HL-60 (cell line): Measurements from ENCODE around the gene PRKAG1.

Experiments
- DNase-seq, 2 experiments: peaks; one replicate each; pipeline ENCODE4 v3.0.0-alpha.2; 2010 to 2020; ENCODE audit warnings: low read depth in 1 of 2, low spot score in 1 of 2
- H3K27ac ChIP-seq: fragments of 250-450 bp; sonication (Bioruptor Pico); replicated peaks from 2 replicates; pipeline ENCODE4 v1.5.1; 2020; ENCODE audit warnings: mild to moderate bottlenecking, moderate library complexity
- H3K27me3 ChIP-seq: fragments of 250-450 bp; sonication (Bioruptor Pico); 2 replicates; pipeline ENCODE4 v1.5.1; 2021; ENCODE audit warnings: mild to moderate bottlenecking, moderate library complexity; ENCODE audit not compliant: insufficient read depth, poor library complexity, severe bottlenecking
- H3K4me3 ChIP-seq: replicated peaks from 2 replicates; pipeline ENCODE4 v1.5.1; 2011; ENCODE audit warnings: mild to moderate bottlenecking, control low read depth, low read length; ENCODE audit not compliant: insufficient read depth
- GABPA ChIP-seq: IDR thresholded peaks from 2 replicates; pipeline ENCODE4 v1.6.1; 2012; ENCODE audit warnings: low read depth
- POLR2AphosphoS5 ChIP-seq: IDR thresholded peaks from 2 replicates; pipeline ENCODE4 v1.6.1; 2012; ENCODE audit warnings: low read depth
- REST ChIP-seq: IDR thresholded peaks from 2 replicates; pipeline ENCODE4 v1.6.1; 2012; ENCODE audit warnings: low read depth; ENCODE audit not compliant: insufficient replicate concordance
- SPI1 ChIP-seq: IDR thresholded peaks from 2 replicates; pipeline ENCODE4 v1.6.1; 2012; ENCODE audit warnings: low read depth, mild to moderate bottlenecking, borderline replicate concordance
- TF ChIP-seq, protein P1 (sequence below): IDR thresholded peaks from one replicate; pipeline ENCODE4 v1.5.1; 2011; ENCODE audit warnings: low read length, control low read depth, inconsistent platforms; ENCODE audit not compliant: insufficient read depth

PRKAG1 gene

DNA sequence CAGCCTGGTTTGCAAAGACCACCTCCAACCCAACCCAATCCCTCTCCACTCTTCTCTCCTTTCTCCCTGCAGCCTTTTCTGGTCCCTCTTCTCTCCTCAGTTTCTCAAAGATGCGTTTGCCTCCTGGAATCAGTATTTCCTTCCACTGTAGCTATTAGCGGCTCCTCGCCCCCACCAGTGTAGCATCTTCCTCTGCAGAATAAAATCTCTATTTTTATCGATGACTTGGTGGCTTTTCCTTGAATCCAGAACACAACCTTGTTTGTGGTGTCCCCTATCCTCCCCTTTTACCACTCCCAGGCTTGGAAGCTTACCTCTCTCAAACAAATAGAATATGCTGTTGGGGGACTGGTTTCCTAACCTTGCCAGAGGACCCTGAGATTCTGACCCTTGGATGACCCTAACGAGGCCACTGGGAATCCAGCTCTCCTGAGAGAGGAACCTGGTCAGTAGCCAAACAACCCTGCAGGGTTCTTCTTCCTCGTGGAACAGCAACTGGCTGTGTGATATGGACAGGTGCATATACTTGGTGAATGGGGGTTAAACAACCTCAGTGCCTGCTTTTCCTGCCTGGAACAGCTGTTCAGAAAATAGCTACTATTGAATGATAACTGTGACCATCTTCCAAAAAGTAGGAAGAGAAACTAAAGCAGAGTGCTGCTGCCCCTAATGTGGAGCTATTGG, 36.0 kb downstream of the PRKAG1 start:
- TF ChIP-seq SPI1, result no peak
- TF ChIP-seq, protein P1, sequence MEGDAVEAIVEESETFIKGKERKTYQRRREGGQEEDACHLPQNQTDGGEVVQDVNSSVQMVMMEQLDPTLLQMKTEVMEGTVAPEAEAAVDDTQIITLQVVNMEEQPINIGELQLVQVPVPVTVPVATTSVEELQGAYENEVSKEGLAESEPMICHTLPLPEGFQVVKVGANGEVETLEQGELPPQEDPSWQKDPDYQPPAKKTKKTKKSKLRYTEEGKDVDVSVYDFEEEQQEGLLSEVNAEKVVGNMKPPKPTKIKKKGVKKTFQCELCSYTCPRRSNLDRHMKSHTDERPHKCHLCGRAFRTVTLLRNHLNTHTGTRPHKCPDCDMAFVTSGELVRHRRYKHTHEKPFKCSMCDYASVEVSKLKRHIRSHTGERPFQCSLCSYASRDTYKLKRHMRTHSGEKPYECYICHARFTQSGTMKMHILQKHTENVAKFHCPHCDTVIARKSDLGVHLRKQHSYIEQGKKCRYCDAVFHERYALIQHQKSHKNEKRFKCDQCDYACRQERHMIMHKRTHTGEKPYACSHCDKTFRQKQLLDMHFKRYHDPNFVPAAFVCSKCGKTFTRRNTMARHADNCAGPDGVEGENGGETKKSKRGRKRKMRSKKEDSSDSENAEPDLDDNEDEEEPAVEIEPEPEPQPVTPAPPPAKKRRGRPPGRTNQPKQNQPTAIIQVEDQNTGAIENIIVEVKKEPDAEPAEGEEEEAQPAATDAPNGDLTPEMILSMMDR, result no peak
- no peak for TF ChIP-seq GABPA
- TF ChIP-seq POLR2AphosphoS5, result no peak
- peaks cover 62% of the 10 kb centered on the region for H3K27me3 ChIP-seq
- DNase-seq, result no peak
- H3K27ac ChIP-seq, result no peak overlapping the region
- no peak overlapping the region for H3K4me3 ChIP-seq

DNA sequence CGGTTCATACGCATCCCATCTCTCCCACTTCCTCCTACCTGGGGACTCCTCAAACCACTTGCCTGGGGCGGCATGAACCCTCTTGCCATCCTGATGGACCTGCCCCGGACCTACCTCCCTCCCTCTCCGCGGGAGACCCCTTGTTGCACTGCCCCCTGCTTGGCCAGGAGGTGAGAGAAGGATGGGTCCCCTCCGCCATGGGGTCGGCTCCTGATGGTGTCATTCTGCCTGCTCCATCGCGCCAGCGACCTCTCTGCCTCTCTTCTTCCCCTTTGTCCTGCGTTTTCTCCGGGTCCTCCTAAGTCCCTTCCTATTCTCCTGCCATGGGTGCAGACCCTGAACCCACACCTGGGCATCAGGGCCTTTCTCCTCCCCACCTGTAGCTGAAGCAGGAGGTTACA, 36.8 kb downstream of the PRKAG1 start:
- Histone ChIP-seq H3K4me3 (no peak overlapping the region), H3K27me3 (peaks cover 70% of the 10 kb centered on the region), H3K27ac (no peak overlapping the region)
- DNase-seq, result no peak
- TF ChIP-seq SPI1 (0 out of 2 replicates have a peak, but pooled peaks have one; percentile 5), GABPA (no peak)

- DNase-seq, result peak in 1 of 2 experiments; percentile 47
- H3K27me3 ChIP-seq, result peaks cover 70% of the 10 kb centered on the region
- H3K4me3 ChIP-seq, result peak overlapping the region; percentile 2; the same call in 1 of the 2 replicates
- H3K27ac ChIP-seq, result no peak overlapping the region
- TF ChIP-seq GABPA (no peak), POLR2AphosphoS5 (no peak), SPI1 (no peak), REST (no peak)
- TF ChIP-seq, protein P1, result no peak
Observed at GRCh38 chr12:48980953-48981756, 37.4 kb downstream of the PRKAG1 start.

- Histone ChIP-seq H3K4me3 (peak overlapping the region; percentile 33), H3K27me3 (peaks cover 65% of the 10 kb centered on the region), H3K27ac (no peak overlapping the region)
- peak in 1 of 2 experiments; percentile 59 for DNase-seq
- TF ChIP-seq POLR2AphosphoS5 (no peak), SPI1 (peak; percentile 61; the same call in 1 of the 2 replicates), REST (no peak)
Observed at GRCh38 chr12:48980389-48980952, 38.1 kb downstream of the PRKAG1 start.
